Measurements from ENCODE around the gene KLK14.

Gene KLK14, protein sequence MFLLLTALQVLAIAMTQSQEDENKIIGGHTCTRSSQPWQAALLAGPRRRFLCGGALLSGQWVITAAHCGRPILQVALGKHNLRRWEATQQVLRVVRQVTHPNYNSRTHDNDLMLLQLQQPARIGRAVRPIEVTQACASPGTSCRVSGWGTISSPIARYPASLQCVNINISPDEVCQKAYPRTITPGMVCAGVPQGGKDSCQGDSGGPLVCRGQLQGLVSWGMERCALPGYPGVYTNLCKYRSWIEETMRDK

DNA sequence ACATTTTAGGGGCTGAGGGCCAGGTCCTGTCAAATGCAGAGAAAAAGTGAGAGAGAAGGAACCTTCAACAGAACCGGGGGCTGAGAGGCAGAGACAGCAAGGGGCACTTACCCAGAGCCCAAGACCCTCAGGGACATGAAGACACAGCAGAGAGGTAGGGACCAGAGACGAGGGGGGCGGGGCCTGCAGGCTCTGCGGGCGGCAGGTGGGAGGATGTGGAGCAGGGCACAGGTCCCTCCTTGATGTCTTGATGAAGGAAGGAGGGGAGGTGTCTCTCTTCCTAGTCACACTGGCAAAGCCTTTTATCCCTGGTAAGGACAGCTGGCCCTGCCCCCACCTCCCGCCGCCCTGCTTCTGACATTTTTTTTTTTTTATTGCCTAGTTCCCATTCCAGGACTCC lies at the start of gene KLK14:
TSS of gene KLK14 (minus strand) at position 277 of the 400 bp plus-strand sequence. CDS start at position 4, 273 bp downstream.
- no peak for DNase-seq

DNA sequence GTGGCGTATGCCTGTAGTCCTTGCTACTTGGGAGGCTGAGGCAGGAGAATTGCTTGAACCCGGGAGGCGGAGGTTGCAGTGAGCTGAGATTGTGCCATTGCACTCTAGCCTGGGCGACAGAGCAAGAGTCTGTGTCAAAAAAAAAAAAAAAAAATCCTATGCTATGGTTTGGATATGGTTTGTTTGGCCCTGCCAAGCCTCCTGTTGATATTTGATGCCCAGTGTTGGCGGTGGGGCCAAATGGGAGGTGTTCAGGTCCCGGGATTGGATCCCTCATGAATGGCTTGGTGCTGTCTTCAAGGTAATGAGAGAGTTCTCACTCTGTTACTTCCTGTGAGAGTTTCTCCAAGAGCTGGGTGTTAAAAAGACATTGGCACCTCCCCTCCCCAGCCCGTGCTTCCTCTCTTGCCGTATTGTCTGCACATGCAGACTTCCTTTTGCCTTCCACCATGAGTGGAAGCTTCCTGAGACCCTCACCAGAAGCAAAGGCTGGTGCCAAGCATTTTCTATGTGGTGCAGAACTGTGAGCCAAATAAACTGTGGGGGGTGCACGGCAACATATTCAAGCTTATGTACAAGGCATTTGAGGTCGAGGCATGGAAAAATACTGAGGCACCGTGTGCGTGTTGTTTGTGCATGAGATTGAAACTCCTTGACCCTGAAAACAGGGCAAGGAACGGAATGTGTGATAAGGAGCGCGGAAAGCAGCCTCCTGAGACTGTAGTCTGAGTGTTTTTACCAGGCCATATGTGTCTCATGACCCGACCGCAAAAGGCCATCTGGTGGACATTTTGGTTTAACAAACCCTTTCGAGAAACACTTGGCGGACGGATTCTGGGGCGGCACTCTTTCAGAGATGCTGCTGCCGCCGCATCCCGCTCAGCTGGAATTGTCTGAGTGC lies 49.3 kb upstream of the KLK14 start:
- no peak for DNase-seq

DNA sequence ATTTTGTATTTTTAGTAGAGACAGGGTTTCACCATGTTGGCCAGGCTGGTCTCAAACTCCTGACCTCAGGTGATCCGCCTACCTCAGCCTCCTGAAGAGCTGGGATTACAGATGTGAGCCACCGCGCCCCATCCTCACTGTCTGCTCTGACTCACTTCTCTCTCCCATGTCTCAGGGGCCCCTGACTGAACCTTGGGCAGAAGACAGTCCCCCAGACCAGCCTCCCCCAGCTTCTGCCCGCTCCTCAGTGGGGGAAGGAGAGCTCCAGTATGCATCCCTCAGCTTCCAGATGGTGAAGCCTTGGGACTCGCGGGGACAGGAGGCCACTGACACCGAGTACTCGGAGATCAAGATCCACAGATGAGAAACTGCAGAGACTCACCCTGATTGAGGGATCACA lies 47.0 kb upstream of the KLK14 start:
- DNase-seq, result no peak

DNA sequence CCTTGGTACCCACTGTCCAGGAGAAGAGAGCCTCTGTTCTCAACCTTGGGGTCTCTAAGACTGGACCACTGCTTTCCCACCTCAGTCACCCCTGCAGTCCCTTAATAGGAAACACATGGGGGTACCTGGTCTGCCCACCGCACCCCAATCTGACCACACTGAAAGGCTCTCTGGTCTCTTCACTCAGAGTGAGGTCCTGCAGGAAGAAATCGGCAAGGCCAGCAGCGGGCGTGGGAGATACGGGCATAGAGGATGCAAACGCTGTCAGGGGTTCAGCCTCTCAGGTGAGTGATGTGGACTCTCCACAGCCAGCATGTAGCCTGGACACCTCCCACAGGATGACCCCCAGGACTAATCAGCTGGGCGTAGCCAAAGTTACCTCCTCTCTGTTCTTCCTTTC lies 45.5 kb upstream of the KLK14 start:
- DNase-seq, result no peak

DNA sequence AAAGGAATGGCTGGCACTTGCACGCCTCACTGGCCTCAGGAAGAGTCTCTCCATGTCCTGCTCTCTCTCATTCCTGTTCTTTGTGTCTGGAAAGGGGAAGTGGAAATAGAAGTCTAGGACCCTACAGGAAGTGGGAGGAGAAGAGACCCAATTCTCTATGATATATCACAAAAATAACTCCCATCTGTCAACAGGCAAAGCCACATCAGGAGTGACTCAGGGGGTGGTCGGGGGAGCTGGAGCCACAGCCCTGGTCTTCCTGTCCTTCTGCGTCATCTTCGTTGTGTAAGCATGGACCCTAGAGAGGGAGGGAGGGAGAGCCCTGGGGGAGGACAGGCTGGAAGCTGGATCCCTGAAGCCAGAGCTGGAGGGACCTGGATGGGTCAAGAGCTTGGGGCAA lies 45.1 kb upstream of the KLK14 start:
- DNase-seq, result no peak

DNA sequence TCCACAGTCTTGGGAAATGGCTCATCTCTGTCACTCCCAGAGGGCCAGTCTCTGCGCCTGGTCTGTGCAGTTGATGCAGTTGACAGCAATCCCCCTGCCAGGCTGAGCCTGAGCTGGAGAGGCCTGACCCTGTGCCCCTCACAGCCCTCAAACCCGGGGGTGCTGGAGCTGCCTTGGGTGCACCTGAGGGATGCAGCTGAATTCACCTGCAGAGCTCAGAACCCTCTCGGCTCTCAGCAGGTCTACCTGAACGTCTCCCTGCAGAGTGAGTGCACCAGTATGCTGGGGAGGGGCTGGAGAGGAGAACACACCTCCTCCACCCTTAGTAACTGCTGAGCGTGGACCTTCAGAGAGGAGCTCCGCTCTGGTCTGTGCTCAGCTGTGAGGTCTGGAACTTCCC lies 44.3 kb upstream of the KLK14 start:
- no peak for DNase-seq

DNA sequence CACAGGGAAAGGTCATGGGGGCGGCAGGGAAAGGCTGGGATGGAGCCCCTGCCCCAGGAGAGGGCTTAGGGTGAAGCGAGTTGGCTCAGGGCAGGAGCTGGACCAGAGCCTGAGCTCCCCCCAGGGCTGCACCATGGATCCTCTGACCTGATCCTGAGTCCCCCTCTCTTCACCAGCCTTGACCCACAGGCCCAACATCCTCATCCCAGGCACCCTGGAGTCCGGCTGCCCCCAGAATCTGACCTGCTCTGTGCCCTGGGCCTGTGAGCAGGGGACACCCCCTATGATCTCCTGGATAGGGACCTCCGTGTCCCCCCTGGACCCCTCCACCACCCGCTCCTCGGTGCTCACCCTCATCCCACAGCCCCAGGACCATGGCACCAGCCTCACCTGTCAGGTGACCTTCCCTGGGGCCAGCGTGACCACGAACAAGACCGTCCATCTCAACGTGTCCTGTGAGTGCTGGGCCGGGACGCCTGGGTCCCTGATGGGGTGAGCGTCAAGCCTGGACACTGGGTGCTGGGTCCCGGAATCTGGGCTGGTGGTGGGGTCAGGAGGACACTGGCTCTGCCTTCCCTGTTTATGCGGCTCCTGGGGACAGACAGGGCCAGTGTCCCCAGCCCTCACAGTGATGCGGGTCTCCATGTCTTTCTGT lies 42.9 kb upstream of the KLK14 start:
- no peak for DNase-seq

DNA sequence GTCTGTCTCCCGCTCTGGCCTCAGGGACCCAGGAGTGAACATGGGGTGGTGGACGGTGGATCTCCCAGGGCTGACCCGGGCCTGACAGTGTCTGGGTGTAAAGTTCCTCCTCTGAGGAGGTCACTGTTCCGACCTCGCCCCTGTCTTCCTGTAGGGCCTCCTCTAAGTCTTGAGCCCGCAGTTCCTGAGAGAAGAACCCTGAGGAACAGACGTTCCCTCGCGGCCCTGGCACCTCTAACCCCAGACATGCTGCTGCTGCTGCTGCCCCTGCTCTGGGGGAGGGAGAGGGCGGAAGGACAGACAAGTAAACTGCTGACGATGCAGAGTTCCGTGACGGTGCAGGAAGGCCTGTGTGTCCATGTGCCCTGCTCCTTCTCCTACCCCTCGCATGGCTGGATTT lies 42.0 kb upstream of the KLK14 start, which contains the start of gene SIGLEC9:
TSS of gene SIGLEC9 (plus strand) at position 178 of the 400 bp plus-strand sequence. CDS start at position 247, 69 bp downstream.
- DNase-seq, result no peak

DNA sequence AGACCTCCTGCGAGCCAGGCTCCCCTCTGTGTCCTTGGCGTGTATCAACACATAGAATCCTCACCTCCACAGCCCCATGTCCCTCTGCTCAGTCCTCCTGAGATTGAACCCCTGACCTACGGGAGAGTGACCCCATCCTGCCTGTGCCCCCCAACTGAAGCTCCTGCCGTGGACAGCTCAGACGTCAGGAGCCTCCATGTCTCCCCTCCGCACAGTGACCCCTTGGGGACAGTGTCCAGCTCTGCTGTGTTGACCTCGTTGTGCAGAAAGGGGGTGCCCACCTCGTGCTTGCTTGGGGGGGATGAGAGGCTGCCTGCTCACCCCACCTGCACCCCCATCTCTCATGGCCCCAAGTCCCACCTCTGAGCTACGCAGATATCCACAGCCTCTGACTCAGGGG lies 41.5 kb upstream of the KLK14 start:
- DNase-seq, result no peak

DNA sequence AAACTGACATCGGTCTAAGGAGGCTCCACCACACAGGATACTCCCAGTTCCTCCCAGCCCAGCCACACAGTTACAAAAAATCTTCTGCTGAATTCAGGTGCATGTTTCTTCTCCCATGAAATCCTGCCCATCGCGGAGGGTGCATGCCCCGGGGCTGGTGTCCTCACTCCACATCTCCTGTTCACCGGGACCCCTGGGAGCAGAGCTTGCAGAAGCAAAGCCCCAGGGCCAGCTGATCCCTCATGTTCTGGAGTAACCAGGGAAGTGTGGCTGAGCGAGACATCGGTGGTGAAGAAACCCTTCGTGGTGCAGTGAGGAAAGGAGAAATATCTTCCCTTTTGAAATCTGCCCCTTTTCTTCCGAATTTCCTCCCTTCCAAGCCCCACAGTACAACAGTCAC lies 41.1 kb upstream of the KLK14 start:
- DNase-seq, result no peak

DNA sequence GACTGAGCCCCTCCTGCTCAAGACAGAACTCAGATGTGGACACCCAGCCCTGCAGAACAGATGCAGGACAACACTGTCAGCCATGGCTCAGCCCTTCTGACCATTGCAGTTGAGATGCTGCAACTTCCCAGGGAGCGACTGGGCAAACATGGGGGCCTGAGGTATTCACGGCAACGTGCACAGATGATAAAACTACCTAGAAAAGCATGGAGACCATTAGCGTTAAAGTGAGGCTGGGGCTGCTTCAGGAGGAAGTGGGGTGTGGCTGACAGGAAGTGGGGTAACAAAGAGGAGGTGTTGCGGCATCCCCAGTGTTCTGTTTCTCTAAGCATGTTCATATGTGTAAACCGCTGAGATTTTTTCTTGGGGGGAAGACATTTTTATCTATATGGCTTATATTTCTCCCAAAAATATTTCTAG lies 40.7 kb upstream of the KLK14 start:
- DNase-seq, result no peak

DNA sequence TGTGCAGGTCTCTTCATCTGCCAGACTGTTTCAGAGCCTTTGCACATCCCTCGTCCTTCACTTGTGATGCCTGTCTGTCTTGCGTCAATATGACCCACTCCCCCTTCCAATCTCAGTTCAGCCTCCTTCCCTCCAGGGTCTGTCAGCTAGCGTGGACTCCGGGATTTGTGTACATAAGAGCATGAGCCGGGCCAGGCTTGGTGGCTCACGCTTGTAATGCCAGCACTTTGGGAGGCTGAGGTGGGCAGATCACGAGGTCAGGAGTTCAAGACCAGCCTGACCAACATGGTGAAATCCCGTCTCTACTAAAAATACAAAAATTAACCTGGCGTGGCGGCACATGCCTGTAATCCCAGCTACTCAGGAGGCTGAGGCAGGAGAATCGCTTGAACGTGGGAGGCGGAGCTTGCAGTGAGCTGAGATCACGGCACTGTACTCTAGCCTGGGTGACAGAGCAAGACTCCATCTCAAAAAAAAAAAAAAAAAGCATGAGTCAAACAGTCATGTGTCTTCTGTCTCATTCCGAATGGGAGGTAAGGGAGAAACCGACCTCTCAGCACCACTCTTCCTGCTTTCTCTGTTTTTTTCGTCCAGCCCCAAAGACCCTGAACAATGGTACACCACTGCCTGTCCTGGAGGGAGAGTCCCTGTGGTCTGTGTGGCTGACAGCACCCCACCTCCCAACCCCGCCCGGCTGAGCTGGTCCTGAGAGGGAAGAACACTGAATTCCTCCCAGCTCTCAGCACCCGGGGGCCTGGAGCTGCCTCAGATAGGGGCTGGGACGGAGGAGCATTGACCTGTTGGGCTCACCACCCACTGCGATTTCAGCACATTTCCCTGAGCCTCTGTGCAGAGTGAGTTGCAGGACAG lies 39.7 kb upstream of the KLK14 start:
- no peak for DNase-seq

DNA sequence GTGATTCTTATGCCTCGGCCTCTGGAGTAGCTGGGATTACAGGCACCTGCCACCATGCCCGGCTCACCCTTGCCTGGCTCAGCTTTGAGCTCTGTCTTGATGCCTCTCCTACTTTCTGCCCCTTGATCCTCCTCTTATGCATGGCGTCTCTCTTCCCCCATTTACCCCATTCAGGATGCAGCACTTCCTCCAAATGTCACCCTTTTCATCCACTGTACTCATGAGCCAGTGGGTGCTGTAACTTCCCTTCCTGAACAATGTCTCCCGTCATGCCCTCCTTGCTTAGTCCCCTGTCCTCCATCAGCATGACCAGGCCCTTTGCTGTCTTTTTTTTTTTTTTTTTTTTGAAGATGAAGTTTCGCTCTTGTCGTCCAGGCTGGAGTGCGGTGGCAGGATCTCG lies 38.6 kb upstream of the KLK14 start:
- DNase-seq, result no peak

DNA sequence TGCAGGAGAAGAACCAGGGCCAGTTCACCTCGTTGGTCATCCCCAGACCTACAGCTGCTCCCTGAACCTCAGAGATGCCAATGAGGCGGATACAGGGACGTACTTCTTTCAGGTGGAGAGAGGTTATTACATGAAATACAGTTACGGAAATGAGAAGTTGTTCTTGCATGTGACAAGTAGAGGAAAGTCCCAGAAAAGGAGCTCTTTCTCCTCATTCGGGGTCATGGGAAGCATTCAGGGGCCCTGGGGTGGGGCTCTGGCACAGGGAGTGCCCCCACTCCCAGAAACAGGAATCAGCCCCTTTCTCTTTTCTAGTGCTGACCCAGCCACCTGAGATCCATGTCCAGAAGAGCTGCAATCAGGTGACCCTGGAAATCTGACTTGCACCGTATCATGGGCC lies 37.5 kb upstream of the KLK14 start:
- DNase-seq, result no peak

DNA sequence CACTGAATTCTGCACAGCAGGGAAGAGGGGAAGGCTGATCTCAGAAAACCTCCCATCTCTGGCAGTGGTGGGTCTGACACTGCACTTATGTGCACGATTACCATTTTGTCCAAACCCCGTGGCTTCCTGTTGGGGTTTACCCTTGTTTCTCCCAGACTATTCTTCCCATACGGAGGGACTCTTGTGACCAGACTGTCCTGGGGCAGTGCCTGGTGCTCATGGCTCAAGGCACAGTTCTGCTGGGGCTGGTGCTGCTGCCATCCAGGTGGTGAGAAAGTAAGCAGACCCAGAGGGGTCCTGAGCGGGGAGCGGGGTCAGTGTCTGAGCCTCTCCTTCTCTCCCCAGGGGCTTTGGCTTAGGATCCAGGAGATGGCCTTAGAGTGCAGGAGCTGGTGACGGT lies 36.9 kb upstream of the KLK14 start:
- no peak for DNase-seq

DNA sequence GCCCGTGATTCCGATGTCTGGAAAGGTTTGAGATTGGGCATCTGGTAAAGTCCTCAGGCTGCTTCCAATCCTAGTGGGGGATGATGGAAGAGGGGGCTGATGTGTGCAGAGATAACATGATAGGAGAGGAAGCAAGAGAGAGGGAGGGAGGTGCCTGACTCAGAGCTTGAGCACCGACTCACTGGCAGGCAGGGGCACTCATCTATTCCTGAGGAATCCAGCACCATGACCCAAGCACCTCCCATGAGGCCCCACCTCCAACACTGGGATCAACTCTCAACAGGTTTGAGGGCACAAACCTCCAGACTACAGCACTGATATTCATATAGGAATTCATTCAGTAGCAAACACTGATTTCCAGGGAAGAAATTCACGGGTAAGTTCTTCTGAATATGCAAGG lies 36.4 kb upstream of the KLK14 start:
- no peak for DNase-seq

DNA sequence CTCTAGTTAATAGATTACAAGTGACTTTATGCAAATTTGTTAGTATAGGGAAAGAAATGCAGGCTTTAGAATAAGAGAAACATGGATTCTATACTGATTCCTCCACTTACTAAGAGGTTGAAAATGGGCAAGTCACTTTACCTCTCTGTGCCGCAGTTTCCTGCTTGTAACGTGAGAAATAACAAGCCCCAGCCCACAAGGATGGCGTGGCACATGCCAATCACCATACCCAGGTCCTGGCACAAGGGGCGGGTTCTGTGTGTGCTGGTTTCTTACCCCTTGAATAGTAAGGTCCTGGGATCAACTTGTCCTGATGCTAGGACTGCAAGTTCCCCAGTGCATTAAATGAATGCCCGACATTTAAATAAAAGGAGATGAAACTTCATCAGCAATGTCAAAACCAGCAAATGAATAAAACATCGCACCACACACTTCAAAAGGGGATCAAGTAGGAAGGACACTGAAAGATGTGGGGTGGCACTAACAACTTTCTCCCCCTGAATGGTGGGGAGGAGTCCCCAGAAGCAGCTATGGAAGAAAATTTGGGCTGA lies 34.1 kb upstream of the KLK14 start:
- DNase-seq, result no peak

DNA sequence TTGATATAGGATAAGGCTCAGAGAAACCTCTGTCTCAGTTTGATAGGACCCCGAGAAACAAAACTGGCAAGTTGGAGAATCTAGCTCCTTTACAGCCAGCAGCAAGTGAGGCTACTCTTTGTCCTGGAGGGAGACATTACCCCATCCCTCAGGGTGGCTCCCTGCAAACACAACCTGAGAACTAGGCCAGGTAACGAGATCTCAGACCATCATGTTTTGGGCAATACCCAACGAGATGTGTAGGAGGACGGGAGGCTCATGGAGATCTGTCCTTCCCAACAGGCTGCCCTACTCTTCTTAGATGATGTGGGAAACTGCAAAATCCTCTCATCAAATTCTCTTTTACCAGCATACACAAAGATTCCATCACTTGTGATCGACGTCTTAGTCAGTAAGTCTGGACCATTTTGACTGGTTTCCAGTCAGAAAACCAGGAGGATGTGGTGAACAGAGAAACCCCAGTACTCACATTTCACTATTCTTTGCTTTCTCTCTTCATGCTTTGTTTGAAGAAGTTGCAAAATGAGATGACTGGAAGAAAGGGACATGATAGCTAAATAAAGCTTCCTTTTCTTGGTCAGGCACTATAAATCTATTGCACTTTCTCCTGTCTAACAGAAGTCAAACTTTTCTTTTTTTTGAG lies 31.5 kb upstream of the KLK14 start:
- no peak for DNase-seq

DNA sequence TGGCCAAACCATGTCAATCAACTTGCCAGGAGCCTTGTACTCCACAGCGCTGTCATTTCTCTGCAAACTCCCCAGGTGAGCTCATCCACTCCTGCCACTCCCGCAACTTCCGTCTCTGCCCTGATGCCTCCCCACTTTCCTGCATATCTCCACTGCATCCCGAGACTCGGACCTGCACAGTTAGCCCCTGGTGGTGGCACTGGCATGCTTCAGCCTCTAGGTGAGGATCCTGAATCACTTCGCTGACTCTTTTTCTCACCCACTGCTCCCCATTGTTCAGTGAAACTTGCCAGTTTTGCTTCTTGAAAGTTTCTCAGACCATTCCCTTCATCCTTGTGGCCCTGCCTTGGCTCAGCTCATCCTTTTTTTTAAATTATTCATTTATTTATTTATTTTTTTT lies 28.9 kb upstream of the KLK14 start:
- no peak for DNase-seq

DNA sequence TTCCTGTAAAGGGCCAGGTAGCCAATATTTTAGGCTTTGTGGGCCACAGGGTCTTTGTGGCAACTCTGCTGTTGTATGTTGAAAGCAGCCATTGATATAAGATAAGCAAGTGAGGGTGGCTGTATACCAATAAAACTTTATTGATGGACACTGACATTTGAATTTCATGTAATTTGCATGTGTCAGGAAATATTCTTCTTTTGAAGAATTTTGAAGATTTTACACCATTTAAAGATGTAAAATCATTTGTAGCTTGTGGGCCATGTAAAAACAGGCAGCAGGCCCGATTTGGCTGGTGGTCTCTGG lies 27.9 kb upstream of the KLK14 start:
- no peak for DNase-seq

DNA sequence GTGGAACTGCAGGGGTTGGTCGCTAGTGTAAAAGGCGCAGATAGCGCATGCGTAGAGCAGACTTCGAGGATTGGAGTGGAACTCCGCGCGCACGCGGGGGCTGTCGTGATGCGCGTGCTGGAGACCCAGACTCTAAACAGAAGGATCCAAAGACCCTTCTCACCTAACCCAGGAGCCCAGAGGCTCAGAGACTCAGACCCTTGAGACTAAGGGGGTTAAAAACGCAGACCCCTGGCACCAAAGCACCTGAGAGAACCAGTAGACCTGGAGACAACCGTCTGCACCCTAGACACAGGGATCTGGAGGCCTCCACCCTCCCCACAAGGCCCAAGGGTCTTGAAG lies 26.1 kb upstream of the KLK14 start:
- no peak for DNase-seq

DNA sequence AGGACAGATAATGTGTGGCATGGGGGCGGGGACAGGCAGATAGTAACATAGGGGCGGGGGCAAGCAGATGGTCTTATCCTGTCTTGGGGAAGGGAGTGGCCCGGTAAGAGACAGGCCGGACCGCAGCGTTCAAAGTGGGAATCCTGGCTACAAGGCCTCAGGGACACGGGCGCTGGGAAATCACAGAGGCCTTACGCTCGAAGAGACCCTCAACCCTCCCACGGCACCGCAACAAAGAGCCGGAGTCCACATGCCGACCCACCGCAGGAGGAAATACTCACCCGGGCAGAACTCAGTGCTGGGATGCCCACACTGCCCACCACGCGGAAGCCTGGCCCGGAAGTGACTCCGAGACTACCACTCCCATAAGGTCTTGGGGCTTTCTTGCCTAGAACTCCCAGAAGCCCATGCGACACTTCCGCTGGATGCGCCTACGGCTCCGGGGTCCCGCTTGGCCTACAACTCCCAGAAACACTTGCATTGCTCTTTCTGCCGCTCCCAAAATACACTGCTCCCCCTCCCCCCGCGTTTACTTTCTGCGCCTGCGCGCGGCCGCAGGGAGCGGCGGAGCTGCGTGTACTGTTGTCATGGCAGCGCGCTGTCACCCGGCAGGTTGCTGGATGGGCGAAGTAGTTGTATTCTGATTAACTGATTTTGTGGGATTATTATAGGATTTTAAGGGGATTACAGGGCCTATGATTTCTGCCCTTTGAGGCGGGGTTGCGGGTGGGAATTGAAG lies 25.5 kb upstream of the KLK14 start, which contains the start of gene CTU1:
TSS of gene CTU1 (minus strand) at position 344 of the 739 bp plus-strand sequence. CDS start 3,840 bp downstream, outside the sequence.
- DNase-seq, result peak; percentile 98

Data from NCI-H1694 treated with DMSO at 0.1 percent for 48 hours (cell line).